ENCODE results near the gene TACR1.

DNA sequence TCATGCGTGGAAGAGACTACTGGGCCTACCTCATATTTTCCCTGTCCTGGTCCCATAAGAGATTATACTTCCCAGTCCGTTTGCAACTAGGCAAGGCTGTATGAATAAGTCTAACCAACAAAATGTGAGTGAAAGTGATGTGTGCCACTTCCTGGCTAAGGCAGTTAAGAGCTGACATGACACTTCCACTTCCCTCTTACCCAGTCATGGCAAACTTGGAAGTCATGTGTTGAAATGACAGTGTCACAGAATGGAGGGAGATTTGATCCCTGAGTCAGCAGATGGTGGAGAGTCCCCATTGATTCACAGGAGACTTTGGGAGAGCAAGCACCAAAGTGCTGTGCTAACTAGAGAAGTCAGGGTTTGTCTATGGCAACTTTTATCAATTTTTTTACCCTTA lies 36.4 kb downstream of the TACR1 start:
- TF ChIP-seq POLR2AphosphoS5 (IDR thresholded peaks at IDR 0.05; ENCODE audit: low read depth, low read length) (no peak), TAF1 (IDR thresholded peaks at IDR 0.05; ENCODE audit: low read depth, low read length) (no peak)
